VCaP (cell line): ENCODE data around the gene GZMM.

Source experiments
- H3K27ac ChIP-seq: fragments of 450-650 bp; 2 replicates; pipeline ENCODE4 v1.5.1; 2017
- CTCF ChIP-seq: fragments of 450-650 bp; conservative IDR thresholded peaks from 2 replicates; pipeline ENCODE4 v1.5.1; 2017; ENCODE audit warnings: mild to moderate bottlenecking, moderate library complexity

The GZMM gene

GRCh38 chr19:534088-534487 is 9.8 kb upstream of the GZMM start:
- no peak for TF ChIP-seq CTCF
- peak overlapping the region; percentile 92 for H3K27ac ChIP-seq

DNA sequence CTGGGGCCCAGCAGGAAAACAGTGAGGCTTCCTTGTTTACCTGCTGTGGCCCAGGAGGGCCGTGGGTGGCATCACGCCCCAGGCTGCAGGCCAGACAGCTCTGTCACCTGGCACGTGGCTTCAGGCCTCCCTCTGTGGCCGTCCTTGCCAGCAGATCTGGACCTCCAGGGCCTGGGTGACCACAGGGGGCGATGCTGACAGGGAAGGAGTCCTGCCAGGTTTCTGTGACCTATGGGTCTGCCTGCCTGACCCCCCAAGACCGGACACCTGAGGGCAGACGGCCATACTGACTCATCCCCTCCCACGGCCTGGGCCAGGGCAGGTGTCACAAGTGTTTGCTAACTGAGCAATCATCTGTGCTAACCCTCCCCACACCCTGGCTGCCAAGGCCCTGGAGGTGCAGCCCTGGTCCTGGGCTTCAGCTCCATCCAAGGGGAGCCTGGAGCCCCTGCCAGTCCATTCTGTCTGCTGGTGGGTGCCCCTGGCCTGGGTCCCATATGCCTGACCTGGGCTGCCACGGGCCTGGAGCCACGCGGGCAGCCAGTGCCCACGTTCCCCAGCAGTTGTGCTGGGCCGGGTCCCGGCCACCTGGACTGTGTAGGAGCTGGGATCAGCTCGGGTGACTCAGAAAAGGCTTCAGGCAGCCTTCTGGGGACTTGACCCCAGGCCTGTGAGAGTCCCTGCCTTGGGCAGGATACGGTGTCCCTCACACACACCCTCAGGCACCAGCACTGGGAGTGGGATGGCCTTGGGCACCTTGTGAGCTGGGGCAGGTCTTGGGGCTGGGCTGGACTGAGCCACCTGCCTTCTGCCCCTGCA is 8.6 kb upstream of the GZMM start:
- TF ChIP-seq CTCF = peak; percentile 23; the same call in 1 of the 2 replicates
- peak overlapping the region; percentile 49 for H3K27ac ChIP-seq

- TF ChIP-seq CTCF = no peak
- H3K27ac ChIP-seq = no peak overlapping the region
Measured at GRCh38 chr19:536031-536880, 7.6 kb upstream of the GZMM start.

DNA sequence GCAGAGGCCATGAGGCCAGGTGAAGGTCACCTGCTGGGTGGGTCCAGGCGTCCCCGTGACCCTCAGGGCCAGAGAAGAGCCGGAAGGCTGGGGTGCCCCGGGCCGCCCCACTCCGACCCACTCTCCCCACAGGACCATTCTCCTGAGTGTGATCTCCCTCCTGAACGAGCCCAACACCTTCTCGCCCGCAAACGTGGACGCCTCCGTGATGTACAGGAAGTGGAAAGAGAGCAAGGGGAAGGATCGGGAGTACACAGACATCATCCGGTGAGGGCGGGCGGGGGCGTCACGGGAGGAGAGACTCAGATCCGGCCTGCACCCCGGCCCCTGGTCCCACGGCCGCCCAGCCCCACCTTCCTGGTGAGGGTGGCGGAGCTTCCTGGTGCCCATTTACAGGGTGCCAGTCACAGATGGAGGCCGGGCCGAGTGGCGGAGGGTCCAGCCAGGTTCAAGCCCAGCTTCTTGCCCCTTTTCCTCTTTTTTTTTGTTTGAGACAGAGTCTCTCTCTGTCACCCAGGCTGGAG is 6.9 kb upstream of the GZMM start:
- no peak overlapping the region for H3K27ac ChIP-seq
- no peak for TF ChIP-seq CTCF

- H3K27ac ChIP-seq = peak overlapping the region; percentile 15; the same call in 1 of the 2 replicates
- no peak for TF ChIP-seq CTCF
Measured at GRCh38 chr19:538641-539428, 5.0 kb upstream of the GZMM start.

DNA sequence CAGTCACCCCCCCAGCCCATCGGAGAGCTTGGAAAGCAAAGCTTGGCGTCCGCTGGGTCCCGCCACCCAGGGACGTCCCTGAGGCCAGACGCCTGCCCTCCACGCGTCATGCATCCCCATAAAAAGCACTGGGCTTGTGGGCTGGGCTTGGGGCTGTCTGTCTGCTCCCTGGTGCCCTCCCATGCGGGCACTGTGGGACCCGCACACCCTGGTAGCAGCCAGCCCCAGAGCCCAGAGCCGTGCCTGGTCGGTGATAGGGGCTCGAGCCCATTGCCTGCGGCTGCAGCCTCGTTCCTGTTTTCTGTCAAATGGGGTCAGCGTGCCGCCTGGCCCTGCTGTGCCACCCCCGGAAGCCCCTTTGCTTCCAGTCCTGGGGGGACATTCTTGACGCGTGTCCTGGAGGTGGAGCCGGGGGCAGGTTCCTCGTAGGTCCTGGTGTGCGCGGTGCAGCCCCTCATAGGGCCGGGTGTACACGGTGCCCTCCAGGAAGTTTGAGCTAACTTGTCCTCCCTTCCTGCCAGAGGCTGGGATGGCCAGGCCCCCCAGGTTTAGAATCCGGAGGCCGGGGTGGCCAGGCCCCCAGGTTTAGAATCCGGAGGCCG is 4.3 kb upstream of the GZMM start:
- no peak overlapping the region for H3K27ac ChIP-seq
- no peak for TF ChIP-seq CTCF
